VCaP (cell line): ENCODE data around the gene FAM241A.

Experiments
- H3K27ac ChIP-seq: fragments of 450-650 bp; 2 replicates; pipeline ENCODE4 v1.5.1; 2017
- TF ChIP-seq, protein P1 (sequence below): fragments of 450-650 bp; conservative IDR thresholded peaks from 2 replicates; pipeline ENCODE4 v1.5.1; 2017; ENCODE audit warnings: mild to moderate bottlenecking, moderate library complexity

FAM241A gene

DNA sequence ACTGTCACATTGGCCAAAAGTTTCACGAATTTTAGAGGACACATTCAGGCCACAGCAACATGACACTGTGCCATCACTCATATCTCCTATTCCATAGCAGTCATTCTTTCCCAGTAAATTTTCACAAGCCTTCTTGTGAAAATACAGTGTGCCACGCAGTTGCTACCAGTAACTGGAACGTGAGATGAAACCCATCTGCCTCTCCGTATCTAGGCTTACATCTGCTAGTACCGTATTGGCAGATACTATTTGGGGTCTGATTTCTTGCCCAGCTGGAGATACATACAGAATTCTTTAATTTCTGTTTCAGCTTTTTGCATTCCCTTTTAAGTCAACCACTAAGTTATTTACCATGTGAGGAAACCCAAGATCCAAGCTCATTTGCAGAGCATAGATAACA is 8.7 kb upstream of the FAM241A start:
- H3K27ac ChIP-seq: no peak overlapping the region
- TF ChIP-seq, protein P1, sequence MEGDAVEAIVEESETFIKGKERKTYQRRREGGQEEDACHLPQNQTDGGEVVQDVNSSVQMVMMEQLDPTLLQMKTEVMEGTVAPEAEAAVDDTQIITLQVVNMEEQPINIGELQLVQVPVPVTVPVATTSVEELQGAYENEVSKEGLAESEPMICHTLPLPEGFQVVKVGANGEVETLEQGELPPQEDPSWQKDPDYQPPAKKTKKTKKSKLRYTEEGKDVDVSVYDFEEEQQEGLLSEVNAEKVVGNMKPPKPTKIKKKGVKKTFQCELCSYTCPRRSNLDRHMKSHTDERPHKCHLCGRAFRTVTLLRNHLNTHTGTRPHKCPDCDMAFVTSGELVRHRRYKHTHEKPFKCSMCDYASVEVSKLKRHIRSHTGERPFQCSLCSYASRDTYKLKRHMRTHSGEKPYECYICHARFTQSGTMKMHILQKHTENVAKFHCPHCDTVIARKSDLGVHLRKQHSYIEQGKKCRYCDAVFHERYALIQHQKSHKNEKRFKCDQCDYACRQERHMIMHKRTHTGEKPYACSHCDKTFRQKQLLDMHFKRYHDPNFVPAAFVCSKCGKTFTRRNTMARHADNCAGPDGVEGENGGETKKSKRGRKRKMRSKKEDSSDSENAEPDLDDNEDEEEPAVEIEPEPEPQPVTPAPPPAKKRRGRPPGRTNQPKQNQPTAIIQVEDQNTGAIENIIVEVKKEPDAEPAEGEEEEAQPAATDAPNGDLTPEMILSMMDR: no peak

DNA sequence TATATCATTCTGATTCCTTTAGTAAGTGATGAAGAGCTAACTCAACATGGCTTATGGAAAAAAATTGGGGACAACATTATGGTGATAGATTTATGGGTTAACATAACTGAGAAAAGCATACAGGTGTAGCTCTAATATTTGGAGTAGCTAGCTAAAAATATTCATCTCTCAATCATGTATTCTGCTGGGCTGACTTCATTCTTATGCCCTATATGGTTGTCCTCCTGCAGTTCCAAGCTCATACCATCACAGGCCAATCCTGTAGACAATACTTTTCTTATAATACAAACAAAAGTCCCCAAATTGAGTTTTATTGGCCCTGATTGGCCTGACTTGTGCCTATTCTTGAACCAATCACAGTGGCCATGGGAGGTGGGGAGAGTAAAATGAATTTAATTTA is 6.7 kb upstream of the FAM241A start:
- TF ChIP-seq, protein P1: no peak
- H3K27ac ChIP-seq: no peak overlapping the region

DNA sequence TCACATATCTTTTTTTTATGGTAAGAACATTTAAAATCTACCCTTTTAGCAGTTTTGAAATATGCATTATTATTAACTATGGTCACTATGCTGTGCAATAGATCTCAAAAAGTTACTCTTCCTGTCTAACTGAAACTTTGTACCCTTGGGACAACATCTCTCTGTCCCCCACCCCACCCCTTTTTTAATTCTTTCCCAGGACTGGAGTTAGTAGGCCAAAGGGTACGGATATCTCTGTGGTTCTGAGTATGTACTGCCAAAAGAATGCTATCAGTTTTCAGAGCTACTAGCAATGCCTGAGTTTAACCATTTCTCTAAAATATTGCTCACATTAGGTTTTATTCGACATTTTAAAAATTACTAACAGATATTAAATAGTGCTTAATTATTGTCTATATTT is 4.7 kb upstream of the FAM241A start:
- H3K27ac ChIP-seq: no peak overlapping the region
- TF ChIP-seq, protein P1: no peak

DNA sequence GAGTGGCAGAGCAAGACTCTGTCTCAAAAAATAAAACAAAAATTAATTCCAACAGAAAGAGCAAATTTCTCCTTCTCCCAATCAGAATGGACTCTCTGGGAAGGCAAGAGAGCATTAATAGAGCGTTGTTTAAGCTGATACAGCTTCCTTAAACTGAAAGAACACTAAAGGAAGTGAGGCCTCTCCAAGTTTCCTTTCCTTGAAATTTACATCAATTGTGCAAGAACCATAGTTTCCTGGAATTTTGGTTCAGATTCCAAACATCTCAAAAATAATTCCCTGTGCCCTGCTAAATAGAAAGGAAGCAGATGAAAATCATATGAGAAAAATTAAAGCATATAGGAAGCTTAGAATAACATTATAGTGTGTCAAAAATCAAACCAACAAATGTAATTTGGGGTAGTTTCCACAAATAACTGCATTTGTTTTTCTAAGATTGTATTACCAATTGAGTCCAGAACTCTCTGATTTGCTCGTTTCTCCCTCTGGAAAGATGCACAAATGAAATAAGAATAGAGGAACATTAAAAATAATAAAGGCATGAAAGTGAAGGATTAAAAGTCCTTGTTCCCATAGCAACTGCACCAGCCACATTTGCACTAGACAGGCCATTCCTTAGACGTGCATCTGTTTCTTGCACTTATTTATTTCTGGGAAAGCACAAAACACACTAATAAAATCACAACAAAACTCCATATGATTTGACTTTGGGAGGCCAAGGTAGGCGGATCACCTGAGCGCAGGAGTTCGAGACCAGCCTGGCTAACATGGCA is 3.7 kb upstream of the FAM241A start:
- peak overlapping the region; percentile 6; the same call in 1 of the 2 replicates for H3K27ac ChIP-seq
- TF ChIP-seq, protein P1: no peak

DNA sequence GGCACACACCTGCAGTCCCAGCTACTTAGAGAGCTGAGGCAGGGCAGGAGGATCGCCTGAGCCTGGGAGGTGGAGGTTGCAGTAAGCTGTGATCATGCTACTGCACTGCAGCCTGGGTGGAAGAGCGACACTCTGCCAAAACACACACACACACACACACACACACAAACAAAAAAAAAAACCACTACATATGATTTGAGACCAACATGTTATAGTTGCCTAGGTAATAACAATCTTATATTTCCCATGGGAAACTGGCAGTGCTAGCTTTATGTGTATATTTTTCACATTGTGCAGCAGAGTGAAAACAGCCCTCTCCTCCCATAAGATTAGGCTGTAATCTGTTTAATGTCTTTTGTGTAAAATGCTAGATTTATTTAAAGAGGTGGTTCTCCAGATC is 3.1 kb upstream of the FAM241A start:
- peak overlapping the region; percentile 6; the same call in 1 of the 2 replicates for H3K27ac ChIP-seq
- TF ChIP-seq, protein P1: no peak

DNA sequence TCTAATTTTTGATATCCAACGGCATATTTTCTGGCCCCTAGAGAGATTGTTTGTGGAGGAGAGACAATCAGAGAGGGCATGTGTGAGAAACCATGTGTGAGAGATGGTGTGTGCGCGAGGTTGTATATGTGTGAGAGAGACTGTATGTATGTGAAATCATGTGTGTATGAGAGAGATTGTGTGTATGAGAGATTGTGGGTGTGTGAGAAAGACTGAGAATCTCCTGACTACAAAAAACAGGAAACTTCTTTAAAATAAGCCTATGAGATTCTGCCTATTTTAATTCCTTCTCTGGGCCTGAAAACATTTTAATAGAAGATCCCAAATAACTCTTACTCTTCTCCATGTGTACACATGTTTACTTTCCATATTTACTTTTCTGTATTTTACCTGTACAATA is 1.5 kb upstream of the FAM241A start:
- TF ChIP-seq, protein P1: no peak
- peak overlapping the region; percentile 82 for H3K27ac ChIP-seq

DNA sequence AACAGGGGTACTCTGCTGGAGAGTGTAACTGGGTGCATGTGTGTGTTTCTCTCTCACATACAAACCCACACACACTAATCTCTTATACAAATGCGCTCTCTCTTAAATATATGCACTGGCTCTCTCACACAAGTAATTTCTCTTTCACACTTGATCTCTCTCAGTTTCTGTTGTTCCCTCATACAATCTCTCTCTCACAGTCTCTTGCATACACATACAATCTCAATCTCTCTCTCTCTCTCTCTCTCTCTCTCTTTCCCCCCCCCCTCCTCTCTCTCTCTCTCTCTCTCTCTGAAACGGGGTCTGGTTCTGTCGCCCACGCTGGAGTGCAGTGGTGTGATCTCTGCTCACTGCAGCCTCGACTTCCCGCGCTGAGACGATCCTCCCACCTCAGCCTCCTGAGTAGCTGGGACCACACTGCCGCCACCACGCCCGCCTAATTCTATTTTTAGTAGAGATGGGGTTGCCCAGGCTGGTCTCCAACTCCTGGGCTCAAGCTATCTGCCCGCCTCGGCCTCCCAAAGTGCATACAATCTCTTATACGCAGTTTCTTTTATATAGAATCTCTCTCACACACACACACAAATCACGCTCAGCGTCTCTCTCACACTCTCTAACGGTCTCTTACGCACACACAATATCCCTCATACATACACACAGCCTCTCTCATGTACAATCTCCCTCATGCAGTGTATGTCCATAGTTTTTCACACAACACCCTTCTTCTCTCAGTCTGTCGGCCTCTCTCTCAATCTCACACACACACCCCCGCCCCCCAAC is 518 bp upstream of the FAM241A start:
- TF ChIP-seq, protein P1: no peak
- peak overlapping the region; percentile 82 for H3K27ac ChIP-seq
